ENCODE data around the gene PAXIP1. TPM values are rescaled to one million over a fixed set of nuclear protein-coding genes. Genes with fewer than 3 reads are reported as not detected.
A peak's percentile ranks its signal among the peaks of the same experiment; 100 is the strongest.

PAXIP1 gene
- total RNA-seq, 4 donors from 2014 or later, result 6.5 to 9.0 (median 7.7) TPM

DNA sequence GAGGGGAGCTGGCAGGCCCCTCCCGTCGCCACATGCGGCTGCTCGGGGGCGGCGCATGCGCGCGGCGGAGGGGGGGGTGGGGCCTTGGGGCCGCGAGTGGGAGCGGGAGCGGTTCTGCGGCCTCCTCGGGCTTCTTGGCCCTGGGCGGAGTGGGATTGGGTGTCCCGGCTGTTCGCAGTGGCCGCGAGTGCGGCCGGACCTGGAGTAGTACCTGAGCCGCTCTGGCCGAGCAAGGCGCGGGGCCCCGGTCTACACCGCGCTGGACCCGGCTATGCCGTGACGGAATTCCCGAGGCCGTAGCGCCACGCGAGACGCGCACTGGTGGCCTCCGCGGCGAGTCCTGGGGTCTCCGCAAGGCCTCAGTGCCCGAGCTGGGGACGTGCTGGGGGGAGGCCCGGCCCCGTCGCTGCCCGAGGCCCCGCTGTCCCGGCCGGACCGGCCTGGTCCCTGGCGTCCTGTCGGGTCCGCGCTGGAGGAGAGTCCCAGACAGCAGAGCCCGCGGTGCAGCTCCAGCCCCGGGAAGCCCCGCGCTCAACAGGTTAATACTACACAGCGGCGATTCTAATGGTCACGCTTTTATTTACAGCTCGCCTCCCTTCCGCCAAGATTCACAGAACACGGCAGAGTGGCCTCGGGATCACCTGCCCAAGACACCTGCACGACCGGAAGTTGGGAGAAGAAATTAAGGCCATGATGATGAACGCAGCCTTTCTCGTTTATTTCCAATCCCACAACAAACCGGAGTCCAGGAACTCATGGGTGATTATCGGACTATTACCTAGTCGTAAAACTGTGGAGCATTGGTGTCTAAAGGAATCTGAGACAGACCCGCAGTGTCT, 671 bp upstream of the PAXIP1 start:
- in situ Hi-C loops (cut with MboI; ENCODE audit: low sequenced_read_pairs in 4 of 4), result loop anchor here in 1 of 4 donors (10.0 kb wide), 1 partner anchor 79 kb away; no protein-coding TSS in a partner anchor
- ATAC-seq, result peak; percentile 91 to 93
- peak; percentile 85 to 86 for TF ChIP-seq POLR2A (IDR thresholded peaks at IDR 0.05)
- TF ChIP-seq, protein P1, sequence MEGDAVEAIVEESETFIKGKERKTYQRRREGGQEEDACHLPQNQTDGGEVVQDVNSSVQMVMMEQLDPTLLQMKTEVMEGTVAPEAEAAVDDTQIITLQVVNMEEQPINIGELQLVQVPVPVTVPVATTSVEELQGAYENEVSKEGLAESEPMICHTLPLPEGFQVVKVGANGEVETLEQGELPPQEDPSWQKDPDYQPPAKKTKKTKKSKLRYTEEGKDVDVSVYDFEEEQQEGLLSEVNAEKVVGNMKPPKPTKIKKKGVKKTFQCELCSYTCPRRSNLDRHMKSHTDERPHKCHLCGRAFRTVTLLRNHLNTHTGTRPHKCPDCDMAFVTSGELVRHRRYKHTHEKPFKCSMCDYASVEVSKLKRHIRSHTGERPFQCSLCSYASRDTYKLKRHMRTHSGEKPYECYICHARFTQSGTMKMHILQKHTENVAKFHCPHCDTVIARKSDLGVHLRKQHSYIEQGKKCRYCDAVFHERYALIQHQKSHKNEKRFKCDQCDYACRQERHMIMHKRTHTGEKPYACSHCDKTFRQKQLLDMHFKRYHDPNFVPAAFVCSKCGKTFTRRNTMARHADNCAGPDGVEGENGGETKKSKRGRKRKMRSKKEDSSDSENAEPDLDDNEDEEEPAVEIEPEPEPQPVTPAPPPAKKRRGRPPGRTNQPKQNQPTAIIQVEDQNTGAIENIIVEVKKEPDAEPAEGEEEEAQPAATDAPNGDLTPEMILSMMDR (IDR thresholded peaks at IDR 0.05 in 4 of 5, conservative IDR thresholded peaks at IDR 0.05 in 1 of 5), result no peak
- Histone ChIP-seq H3K27me3 (no peaks in the 10 kb centered on the region), H3K36me3 (no peaks in the 10 kb centered on the region), H3K27ac (peak overlapping the region; percentile 87 to 97 (median 93)), H3K9me3 (no peaks in the 10 kb centered on the region), H3K4me1 (peaks cover 17 to 18% of the 10 kb centered on the region in 2 donors), H3K4me3 (peak overlapping the region; percentile 74 to 96 (median 86))
- intact Hi-C loops (cut with DNase I; ENCODE audit: low total_unique reads), result loop anchor here (1.0 to 5.0 kb wide), 3 partner anchors 75 to 641 kb away; partner anchors contain the start of genes EN2 and RBM33
- DNase-seq, result peak; percentile 63 to 79

DNA sequence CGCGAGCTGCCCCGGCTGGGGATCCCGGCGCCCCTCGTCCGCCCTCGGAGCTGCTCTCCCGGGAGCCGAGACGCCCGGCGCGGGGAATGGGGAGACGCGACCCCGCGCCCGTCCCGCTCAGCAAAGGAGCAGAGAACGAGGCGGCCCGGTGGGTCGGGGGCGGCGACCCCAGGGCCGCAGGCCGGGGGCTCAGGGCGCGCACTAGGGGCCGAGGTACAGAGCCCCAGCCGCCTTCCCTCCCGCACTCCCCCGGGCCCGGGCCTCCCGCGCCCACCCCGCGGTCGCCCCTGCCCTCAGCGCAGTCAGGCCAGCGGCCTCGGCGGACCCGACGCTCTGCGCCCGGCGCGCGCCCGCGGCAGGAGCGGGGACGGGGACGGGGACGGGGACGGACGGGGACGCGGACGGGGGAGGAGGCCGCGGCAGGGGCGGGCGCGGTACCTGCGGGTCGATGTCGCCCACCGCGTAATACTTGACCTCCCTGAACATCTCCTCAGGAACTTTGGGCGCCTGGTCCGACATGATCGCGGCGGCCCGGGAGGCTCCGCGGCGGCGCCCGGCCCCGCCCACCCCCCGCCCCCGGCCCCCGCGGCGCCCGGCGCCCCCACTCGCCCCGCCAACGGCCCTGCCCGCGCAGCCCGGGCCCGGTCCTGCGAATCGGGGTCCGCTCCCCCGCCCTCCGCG, 373 bp downstream of the PAXIP1 start:
- Histone ChIP-seq H3K9me3 (no peaks in the 10 kb centered on the region), H3K4me3 (peak overlapping the region; percentile 59 to 78 (median 70)), H3K36me3 (peaks cover 0 to 5% of the 10 kb centered on the region in 2 donors), H3K4me1 (peaks cover 17 to 18% of the 10 kb centered on the region in 2 donors), H3K27ac (peak overlapping the region; percentile 62 to 94 (median 79)), H3K27me3 (no peaks in the 10 kb centered on the region)
- intact Hi-C loops (cut with DNase I; ENCODE audit: low total_unique reads), result loop anchor here (1.0 to 5.0 kb wide), 3 partner anchors 296 to 642 kb away; partner anchors contain the start of genes EN2 and RBM33
- TF ChIP-seq, protein P1 (IDR thresholded peaks at IDR 0.05 in 4 of 5, conservative IDR thresholded peaks at IDR 0.05 in 1 of 5), result no peak
- no peak for TF ChIP-seq POLR2A (IDR thresholded peaks at IDR 0.05)
- peak in 1 of 2 donors; percentile 16 for DNase-seq
- in situ Hi-C loops (cut with MboI; ENCODE audit: low sequenced_read_pairs in 4 of 4), result loop anchor here in 1 of 4 donors (10.0 kb wide), 1 partner anchor 78 kb away; no protein-coding TSS in a partner anchor
- ATAC-seq, result peak; percentile 55 to 62

DNA sequence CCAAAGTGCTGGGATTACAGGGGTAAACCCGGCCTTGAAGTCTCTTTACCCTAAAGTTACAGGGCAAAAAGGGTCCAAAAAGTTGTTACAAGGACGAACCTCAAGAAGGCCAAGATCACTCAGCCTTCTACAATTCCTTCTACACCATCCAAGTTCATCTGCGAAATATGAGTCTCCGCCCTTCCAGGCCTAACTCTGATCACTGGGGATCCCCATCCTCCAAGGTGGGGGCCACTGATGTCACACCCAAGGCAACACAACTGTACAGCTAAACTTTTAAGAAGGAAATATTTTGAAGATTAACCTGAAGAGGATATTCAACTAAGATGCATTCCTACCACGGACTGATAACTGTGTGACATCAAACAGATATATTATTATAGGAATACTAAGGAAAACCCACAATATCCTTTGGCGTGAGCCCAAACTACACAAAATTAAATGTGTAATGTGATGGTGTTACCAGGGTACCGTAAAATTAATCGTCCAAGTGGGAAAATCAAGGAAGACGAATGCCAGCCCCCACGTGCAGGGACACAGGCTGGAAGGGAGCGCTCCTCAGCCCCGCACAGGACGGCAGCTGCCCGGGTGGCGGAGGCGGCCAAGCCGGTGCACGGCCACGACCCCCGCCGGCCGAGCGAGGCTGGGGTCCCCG, 1.0 kb downstream of the PAXIP1 start:
- TF ChIP-seq, protein P1 (IDR thresholded peaks at IDR 0.05 in 4 of 5, conservative IDR thresholded peaks at IDR 0.05 in 1 of 5), result no peak
- no peak for TF ChIP-seq POLR2A (IDR thresholded peaks at IDR 0.05)

DNA sequence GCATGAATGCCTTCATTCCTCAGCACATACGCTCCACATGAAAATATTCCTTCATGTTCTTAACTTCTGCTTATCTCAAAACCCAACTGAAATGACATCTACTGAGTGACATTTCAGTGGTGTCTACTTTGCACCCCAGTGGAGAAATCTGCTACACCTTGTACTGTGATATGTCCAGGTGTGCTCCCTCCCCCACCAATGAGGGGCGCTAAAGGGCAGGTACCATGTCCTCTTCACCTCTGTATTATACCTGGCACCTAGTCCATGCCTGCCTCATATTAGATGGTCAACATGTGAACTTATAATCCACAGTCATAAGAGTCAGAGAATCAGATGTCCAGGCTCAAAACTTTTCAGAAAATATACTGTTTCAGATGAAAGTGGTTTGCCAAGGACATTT, 2.1 kb downstream of the PAXIP1 start:
- intact Hi-C loops (cut with DNase I; ENCODE audit: low total_unique reads), result loop anchor here (5.0 kb wide), 1 partner anchor 457 kb away; the partner anchor contains the start of gene EN2
- Histone ChIP-seq H3K9me3 (no peaks in the 10 kb centered on the region), H3K4me1 (peaks cover 17 to 18% of the 10 kb centered on the region in 2 donors), H3K36me3 (peaks cover 0 to 16% of the 10 kb centered on the region in 2 donors), H3K4me3 (no peak overlapping the region), H3K27me3 (no peaks in the 10 kb centered on the region), H3K27ac (no peak overlapping the region)
- ATAC-seq (no peak), DNase-seq (no peak)
- in situ Hi-C loops (cut with MboI; ENCODE audit: low sequenced_read_pairs in 4 of 4), result loop anchor here in 1 of 4 donors (10.0 kb wide), 1 partner anchor 76 kb away; no protein-coding TSS in a partner anchor
- TF ChIP-seq POLR2A (IDR thresholded peaks at IDR 0.05), result no peak
- TF ChIP-seq, protein P1 (IDR thresholded peaks at IDR 0.05 in 4 of 5, conservative IDR thresholded peaks at IDR 0.05 in 1 of 5), result no peak

More for the DNA sequence above, 1.0 kb downstream of the PAXIP1 start:
- peak overlapping the region; percentile 62 to 87 (median 76) for H3K27ac ChIP-seq
- peak overlapping the region; percentile 59 to 78 (median 70) for H3K4me3 ChIP-seq
- intact Hi-C loops (cut with DNase I; ENCODE audit: low total_unique reads), result loop anchor here (1.0 to 5.0 kb wide), 3 partner anchors 296 to 643 kb away; partner anchors contain the start of genes EN2 and RBM33
- H3K27me3 ChIP-seq, result no peaks in the 10 kb centered on the region
- DNase-seq, result no peak
- H3K4me1 ChIP-seq, result peaks cover 17 to 18% of the 10 kb centered on the region in 2 donors
- H3K36me3 ChIP-seq, result peaks cover 0 to 7% of the 10 kb centered on the region in 2 donors
- in situ Hi-C loops (cut with MboI; ENCODE audit: low sequenced_read_pairs in 4 of 4), result loop anchor here in 1 of 4 donors (10.0 kb wide), 1 partner anchor 77 kb away; no protein-coding TSS in a partner anchor
- no peak for ATAC-seq
- H3K9me3 ChIP-seq, result no peaks in the 10 kb centered on the region
